Stomach (tissue), 4 donors: ENCODE data around the gene TCP1.

ENCODE experiments used
- CTCF ChIP-seq, 7 experiments: fragments of 450-650 bp in 4 of 7; fragments of 200-600 bp in 3 of 7; sonication (generic) in 3 of 7; IDR thresholded peaks; one replicate each; pipeline ENCODE4 v1.5.1; 2016 to 2019; ENCODE audit warnings: antibody characterized with exemption in 7 of 7, control low read depth in 2 of 7, mild to moderate bottlenecking in 1 of 7
- POLR2A ChIP-seq, 4 donors: fragments of 450-650 bp; IDR thresholded peaks; one replicate each; pipeline ENCODE4 v1.6.1; 2016; ENCODE audit warnings: antibody characterized with exemption in 4 of 4, control low read depth in 2 of 4, mild to moderate bottlenecking in 1 of 4, moderate library complexity in 1 of 4
- POLR2AphosphoS5 ChIP-seq, 3 donors: sonication (generic); formaldehyde crosslinking; IDR thresholded peaks; one replicate each; pipeline ENCODE4 v1.6.1; 2016; ENCODE audit warnings: antibody characterized with exemption in 3 of 3

DNA sequence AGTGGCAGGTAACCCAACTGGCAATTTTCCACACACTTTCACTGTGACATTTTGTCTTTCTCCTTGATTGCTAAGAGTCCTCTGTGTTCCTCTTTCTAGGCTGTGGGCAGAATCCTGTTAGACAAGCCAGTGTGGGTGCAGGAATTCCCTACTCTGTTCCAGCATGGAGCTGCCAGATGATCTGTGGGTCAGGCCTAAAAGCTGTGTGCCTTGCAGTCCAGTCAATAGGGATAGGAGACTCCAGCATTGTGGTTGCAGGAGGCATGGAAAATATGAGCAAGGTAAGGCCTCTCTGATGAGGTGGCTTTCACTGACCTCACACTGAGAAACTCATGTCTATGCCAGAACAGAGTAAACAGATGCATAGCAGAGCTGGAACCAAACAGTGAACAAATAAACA, 22.5 kb downstream of the TCP1 start:
- TF ChIP-seq CTCF (IDR thresholded peaks at IDR 0.05) (no peak), POLR2A (IDR thresholded peaks at IDR 0.05) (no peak), POLR2AphosphoS5 (IDR thresholded peaks at IDR 0.05) (no peak)
